ENCODE results near the gene PRR16.

- TF ChIP-seq EZH2 (optimal IDR thresholded peaks at IDR 0.05; ENCODE audit: low read depth, low read length) (no peak), CTCF (IDR thresholded peaks at IDR 0.05; ENCODE audit: low read length) (no peak)
Measured at GRCh38 chr5:120472911-120473310, 8.8 kb downstream of the PRR16 start.
